ENCODE data around the gene TCHHL1.
"Not testable (repeated sequence)": the region's sequence is repeated elsewhere in the genome, so short reads cannot be mapped to it uniquely, and the experiment has no call there.

TCHHL1 gene

DNA sequence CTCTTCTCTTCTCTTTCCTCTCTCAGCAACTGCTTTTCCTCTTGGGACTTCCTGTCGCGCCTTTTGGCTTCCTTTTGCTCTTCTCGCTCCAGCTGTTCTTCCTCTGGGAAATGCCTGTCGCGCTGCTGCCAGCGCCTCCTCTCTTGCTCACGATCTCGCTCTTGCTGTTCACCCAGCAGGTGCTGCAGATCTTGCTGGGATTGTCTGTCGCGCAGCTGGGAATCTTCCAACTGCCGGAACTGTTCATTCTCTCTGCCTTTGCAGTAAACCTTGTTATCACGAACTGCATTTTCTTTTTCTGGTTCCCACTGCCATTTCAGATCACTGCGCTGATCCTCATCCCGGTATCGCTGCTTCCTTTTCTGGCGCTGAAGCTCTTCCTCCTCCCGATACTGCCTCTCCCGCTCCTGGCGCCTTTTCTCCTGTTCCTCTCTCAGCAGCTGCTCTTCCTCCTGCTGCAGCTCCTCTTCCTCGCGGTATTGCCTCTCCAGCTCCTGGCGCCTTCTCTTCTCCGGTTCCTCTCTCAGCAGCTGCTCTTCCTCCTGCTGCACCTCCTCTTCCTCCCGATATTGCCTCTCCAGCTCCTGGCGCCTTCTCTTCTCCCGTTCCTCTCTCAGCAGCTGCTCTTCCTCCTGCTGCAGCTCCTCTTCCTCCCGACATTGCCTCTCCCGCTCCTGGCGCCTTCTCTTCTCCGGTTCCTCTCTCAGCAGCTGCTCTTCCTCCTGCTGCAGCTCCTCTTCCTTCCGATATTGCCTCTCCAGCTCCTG lies 20.6 kb upstream of the TCHHL1 start:
- no peak for DNase-seq
- peaks cover 19% of the 10 kb centered on the region for H3K27me3 Mint-ChIP-seq
- H3K4me3 Mint-ChIP-seq = no peak overlapping the region
- peaks cover 3% of the 10 kb centered on the region for H3K36me3 Mint-ChIP-seq
- H3K27ac Mint-ChIP-seq = no peak overlapping the region
- CTCF ChIA-PET = interaction anchor here (0.6 to 6.4 kb wide), 5 partner anchors 32 to 349 kb away, joined by 3 to 46 read pairs (median 8); no protein-coding TSS in a partner anchor
- H3K9me3 Mint-ChIP-seq = peaks cover 7% of the 10 kb centered on the region
- H3K4me1 Mint-ChIP-seq = peaks cover 5% of the 10 kb centered on the region

DNA sequence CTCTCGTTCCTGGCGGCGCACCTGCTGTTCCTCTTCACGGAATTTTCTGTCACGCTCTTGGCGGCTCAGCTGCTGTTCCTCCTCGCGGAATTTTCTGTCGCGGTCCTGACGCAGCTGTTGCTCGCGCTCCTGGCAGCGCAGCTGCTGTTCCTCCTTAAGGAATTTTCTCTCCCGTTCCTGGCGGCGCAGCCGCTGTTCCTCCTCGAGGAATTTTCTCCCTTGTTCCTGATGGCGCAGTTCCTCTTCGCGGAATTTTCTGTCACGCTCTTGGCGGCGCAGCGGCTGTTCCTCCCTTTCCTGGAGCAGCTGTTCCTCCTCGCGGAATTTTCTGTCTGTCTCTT lies 20.0 kb upstream of the TCHHL1 start:
- no peak for DNase-seq
- H3K27me3 Mint-ChIP-seq = peaks cover 14% of the 10 kb centered on the region
- H3K4me3 Mint-ChIP-seq = no peak overlapping the region
- no peak overlapping the region for H3K27ac Mint-ChIP-seq
- CTCF ChIA-PET = interaction anchor here (0.6 to 6.4 kb wide), 3 partner anchors 33 to 80 kb away, joined by 3 to 46 read pairs (median 19); no protein-coding TSS in a partner anchor
- peaks cover 7% of the 10 kb centered on the region for H3K9me3 Mint-ChIP-seq
- peaks cover 3% of the 10 kb centered on the region for H3K36me3 Mint-ChIP-seq
- H3K4me1 Mint-ChIP-seq = peaks cover 5% of the 10 kb centered on the region

DNA sequence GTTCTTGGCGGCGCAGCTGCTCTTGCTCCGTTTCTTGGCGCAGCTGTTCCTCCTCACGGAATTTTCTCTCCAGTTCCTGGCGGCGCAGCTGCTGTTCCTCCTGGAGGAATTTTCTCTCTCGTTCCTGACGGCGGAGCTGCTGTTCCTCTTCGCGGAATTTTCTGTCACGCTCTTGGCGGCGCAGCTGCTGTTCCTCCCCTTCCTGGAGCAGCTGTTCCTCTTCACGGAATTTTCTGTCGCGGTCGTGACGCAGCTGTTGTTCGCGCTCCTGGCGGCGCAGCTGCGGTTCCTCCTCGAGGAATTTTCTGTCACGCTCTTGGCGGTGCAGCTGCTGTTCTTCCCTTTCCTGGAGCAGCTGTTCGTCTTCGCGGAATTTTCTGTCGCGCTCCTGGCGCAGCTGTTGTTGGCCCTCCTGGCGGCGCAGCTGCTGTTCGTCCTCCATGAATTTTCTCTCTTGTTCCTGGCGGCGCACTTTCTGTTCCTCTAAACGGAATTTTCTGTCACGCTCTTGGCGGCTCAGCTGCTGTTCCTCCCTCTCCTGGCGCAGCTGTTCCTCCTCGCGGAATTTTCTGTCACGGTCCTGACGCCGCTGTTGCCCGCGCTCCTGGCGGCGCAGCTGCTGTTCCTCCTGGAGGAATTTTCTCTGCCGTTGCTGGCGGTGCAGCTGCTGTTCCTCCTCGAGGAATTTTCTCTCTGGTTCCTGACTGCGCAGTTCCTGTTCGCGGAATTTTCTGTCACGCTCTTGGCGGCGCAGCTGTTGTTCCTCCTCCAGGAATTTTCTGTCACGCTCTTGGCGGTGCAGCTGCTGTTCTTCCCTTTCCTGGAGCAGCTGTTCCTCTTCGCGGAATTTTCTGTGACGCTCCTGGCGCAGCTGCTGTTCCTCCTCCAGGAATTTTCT lies 19.4 kb upstream of the TCHHL1 start:
- H3K27ac Mint-ChIP-seq = peak overlapping the region; percentile 70
- CTCF ChIA-PET = interaction anchor here (1.3 to 6.4 kb wide), 3 partner anchors 55 to 81 kb away, joined by 3 to 46 read pairs (median 19); no protein-coding TSS in a partner anchor
- H3K4me1 Mint-ChIP-seq = peaks cover 5% of the 10 kb centered on the region
- H3K4me3 Mint-ChIP-seq = peak overlapping the region; percentile 24
- no peak for DNase-seq
- peaks cover 3% of the 10 kb centered on the region for H3K36me3 Mint-ChIP-seq
- peaks cover 7% of the 10 kb centered on the region for H3K9me3 Mint-ChIP-seq
- H3K27me3 Mint-ChIP-seq = peaks cover 14% of the 10 kb centered on the region

DNA sequence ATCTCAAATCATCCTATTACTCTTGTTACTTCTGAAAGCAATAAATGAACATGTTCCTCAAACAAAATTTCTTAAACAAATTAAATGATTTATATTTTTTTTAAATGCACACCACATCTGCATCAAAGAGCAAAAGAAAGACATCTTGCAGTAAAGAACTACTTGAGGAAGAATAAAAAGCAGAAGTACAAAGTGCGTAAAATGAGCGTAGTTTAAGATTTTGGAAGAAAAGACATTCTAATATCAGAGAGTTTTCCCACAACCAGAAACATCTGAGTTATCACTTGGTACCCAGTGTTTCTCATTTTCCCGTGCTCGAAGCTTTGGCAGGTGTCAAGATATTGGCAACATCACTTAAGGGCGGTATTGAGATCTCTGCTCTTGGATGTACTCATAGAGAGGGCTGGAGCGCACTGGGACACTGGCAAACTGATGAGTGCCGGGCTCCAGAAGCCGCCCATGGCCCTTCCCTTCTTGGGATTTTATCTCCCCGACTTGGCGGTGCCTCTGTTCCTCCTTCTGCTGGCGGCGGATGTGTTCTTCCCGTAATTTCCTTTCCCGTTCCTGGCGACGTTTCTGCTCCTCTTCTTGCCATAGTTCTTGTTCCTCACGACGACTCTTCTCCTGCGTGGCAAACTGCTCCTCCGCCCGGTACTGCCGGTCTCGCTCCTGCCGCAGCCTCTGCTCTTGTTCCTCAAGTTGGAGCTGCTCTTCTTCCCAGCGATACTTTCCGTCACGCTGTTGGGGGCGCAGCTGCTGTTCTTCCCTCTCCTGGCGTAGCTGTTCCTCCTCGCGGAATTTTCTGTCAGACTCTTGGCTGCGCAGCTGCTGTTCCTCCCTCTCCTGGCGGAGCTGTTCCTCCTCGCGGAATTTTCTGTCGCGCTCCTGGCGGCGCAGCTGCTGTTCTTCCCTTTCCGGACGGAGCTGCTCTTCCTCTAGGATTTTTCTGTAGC lies 18.4 kb upstream of the TCHHL1 start:
- H3K4me3 Mint-ChIP-seq = no peak overlapping the region
- no peak for DNase-seq

DNA sequence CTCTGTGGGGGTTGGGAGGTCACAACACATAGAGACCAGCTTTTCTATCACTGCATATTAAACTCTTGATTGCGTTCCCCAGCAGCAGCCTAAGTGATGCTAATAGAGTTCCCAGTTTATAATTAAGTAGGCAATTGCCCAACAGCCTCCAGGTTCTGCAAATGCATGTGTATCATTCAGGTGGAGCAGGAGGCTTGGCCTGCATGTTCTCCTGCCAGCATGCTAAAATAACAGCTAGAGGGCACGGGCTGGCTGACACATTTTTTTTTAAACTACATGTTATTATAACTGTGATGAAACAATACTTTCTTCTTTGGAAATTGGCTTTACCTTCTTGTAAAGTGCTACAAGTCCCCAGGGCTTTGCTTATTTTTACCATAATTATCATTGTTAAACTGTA lies 16.0 kb upstream of the TCHHL1 start:
- Mint-ChIP-seq H3K9me3 (peaks cover 4% of the 10 kb centered on the region), H3K4me1 (peaks cover 5% of the 10 kb centered on the region), H3K36me3 (peaks cover 3% of the 10 kb centered on the region), H3K4me3 (no peak overlapping the region), H3K27me3 (peaks cover 34% of the 10 kb centered on the region), H3K27ac (no peak overlapping the region)
- CTCF ChIA-PET = interaction anchor here (1.0 kb wide), 1 partner anchor 52 kb away, joined by 7 read pairs; no protein-coding TSS in a partner anchor
- no peak for DNase-seq

More for the DNA sequence above, 18.4 kb upstream of the TCHHL1 start:
- Mint-ChIP-seq H3K9me3 (peaks cover 4% of the 10 kb centered on the region), H3K36me3 (peaks cover 3% of the 10 kb centered on the region), H3K27me3 (peaks cover 21% of the 10 kb centered on the region), H3K27ac (peak overlapping the region; percentile 70), H3K4me1 (peaks cover 5% of the 10 kb centered on the region)
- CTCF ChIA-PET = interaction anchor here (1.3 kb wide), 1 partner anchor 54 kb away, joined by 3 read pairs; no protein-coding TSS in a partner anchor

DNA sequence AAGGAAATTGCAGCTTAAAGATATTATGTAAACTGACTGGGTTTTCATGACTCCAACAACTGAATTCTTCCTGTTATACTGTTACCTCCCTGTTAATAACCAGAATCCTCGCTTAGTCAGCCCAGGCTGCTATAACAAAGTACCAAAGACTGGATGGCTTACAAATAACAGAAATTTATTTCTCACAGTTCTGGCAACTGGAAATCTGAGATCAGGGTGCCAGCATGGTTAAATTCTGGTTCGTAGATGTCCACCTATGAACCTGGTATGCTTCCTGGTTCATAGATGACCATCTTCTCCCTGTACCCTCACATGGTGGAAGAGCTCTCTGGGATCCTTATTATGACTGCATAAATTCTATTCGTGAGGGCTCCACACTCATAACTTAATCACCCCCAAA lies 8.1 kb upstream of the TCHHL1 start:
- no peak for DNase-seq
- H3K27ac Mint-ChIP-seq = no peak overlapping the region
- H3K4me1 Mint-ChIP-seq = no peaks in the 10 kb centered on the region
- CTCF ChIA-PET = no interaction called here
- H3K27me3 Mint-ChIP-seq = peaks cover 23% of the 10 kb centered on the region
- peaks cover 1% of the 10 kb centered on the region for H3K36me3 Mint-ChIP-seq
- no peak overlapping the region for H3K4me3 Mint-ChIP-seq
- peaks cover 2% of the 10 kb centered on the region for H3K9me3 Mint-ChIP-seq

DNA sequence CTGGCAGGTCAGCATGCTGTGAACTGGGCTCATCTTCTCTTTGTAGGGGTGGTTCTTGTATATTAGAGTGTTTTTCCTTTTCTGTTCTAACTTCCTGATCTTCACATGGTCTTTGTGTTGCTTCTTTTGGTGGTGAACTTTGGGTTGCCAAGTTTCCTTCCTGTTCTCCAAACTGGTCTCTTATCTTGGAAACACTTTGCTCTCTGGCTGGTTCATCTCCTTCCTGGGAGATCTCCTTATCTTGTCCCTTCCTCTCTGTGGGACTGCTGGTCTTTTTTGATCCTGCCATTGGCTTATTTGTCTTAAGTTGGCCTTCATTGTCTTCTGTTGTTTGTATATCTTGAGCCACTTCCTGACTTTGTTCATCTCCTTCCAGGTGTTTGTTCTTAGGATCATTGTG lies 2.1 kb downstream of the TCHHL1 start:
- no peak overlapping the region for H3K4me3 Mint-ChIP-seq
- H3K9me3 Mint-ChIP-seq = no peaks in the 10 kb centered on the region
- no peaks in the 10 kb centered on the region for H3K36me3 Mint-ChIP-seq
- H3K27me3 Mint-ChIP-seq = peaks cover 4% of the 10 kb centered on the region
- no peak overlapping the region for H3K27ac Mint-ChIP-seq
- DNase-seq = no peak
- no peaks in the 10 kb centered on the region for H3K4me1 Mint-ChIP-seq
- CTCF ChIA-PET = no interaction called here

DNA sequence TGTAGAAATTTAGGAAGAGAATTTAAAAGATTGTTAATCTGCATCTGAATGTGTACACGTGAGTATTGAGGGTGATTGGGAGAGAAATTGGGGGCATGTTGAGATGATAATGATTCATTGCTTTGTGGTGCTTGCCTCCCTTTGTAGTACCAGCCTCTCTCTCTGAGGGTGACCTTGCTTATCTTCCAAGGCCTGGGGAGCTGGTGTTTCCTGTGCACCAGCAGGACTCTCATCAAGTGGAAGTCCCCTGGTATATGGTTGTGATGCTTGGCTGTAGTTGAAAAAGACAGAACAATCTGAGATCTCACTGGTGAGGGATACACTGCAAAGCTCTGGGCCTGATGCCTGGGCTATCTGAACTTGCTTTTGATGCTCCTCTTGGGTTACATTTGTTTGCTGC lies 4.0 kb downstream of the TCHHL1 start:
- no peaks in the 10 kb centered on the region for H3K4me1 Mint-ChIP-seq
- DNase-seq = no peak

DNA sequence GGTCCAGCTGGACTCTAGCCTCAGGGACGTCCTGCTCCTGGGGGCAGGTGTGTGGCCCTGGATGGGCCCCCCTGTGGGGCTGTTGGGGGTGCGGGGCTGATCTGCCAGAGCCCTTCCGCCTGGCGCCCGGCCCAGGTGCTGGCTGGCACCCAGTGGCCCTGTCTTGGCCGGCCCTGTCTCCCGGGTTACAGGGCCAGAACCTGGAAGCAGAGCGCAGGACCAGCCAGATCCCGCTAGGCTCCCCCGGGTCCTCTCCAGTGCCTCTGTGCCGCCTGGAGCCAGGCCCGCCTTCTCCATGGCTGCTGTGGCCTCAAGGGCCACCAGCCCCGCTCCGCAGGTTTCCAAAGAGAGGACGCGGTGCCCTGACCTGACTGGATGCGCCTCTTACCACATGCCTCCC lies 7.8 kb downstream of the TCHHL1 start:
- H3K4me3 Mint-ChIP-seq, H3K27ac Mint-ChIP-seq, H3K9me3 Mint-ChIP-seq, H3K36me3 Mint-ChIP-seq, H3K4me1 Mint-ChIP-seq, DNase-seq: not testable (repeated sequence)
- peaks cover 11% of the 10 kb centered on the region for H3K27me3 Mint-ChIP-seq
- CTCF ChIA-PET = interaction anchor here (0.5 kb wide), 1 partner anchor 9 kb away, joined by 3 read pairs; no protein-coding TSS in a partner anchor

More for the DNA sequence above, 4.0 kb downstream of the TCHHL1 start:
- Mint-ChIP-seq H3K27me3 (peaks cover 15% of the 10 kb centered on the region), H3K9me3 (no peaks in the 10 kb centered on the region), H3K4me3 (no peak overlapping the region), H3K36me3 (no peaks in the 10 kb centered on the region), H3K27ac (no peak overlapping the region)
- CTCF ChIA-PET = no interaction called here

DNA sequence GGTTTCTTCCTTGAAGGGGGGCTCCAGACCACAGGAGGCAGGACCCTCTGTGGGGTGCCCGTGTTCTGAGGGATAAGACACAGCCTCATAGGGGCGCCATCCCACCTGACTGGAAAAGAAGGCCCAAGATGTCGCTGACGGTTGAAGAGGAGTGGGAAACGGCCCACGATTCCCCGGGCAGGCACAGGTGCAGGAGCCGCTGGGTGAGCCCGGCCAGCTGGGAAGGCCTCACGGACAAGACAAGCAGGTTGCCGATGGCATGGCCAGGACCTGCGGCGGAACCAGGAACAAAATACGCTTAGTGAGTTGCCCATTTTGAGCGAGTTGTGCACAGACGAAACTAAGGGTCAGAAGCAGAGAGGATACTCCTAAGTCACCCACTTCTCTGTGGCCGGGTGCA lies 8.4 kb downstream of the TCHHL1 start:
- H3K27ac Mint-ChIP-seq, CTCF ChIA-PET, DNase-seq, H3K4me3 Mint-ChIP-seq, H3K36me3 Mint-ChIP-seq, H3K4me1 Mint-ChIP-seq, H3K9me3 Mint-ChIP-seq: not testable (repeated sequence)
- H3K27me3 Mint-ChIP-seq = peaks cover 11% of the 10 kb centered on the region

DNA sequence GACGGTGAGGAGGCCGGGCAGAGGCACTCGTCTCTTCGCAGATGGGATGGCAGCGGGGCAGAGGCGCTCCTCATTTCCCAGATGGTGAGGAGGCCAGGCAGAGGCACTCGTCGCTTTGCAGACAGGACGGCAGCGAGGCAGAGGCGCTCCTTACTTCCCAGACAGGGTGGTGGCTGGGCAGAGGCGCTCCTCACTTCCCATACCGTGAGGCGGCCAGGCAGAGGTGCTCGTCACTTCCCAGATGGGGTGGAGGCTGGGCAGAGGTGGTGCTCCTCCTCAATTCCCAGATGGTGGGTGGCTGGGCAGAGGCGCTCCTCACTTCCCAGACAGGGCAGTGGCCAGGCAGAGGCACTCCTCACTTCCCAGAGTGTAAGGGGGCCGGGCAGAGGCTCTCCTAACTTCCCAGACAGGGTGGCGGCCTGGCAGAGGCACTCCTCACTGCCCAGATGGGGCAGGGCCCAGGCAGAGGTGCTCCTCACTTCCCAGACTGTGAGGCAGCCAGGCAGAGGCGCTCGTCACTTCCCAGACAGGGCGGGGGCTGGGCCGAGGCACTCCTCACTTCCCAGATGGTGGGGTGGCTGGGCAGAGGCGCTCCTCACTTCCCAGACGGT lies 9.9 kb downstream of the TCHHL1 start:
- Mint-ChIP-seq H3K36me3 (no peaks in the 10 kb centered on the region), H3K4me3 (no peak overlapping the region), H3K27me3 (peaks cover 11% of the 10 kb centered on the region), H3K27ac (no peak overlapping the region), H3K9me3 (no peaks in the 10 kb centered on the region), H3K4me1 (no peaks in the 10 kb centered on the region)
- CTCF ChIA-PET = no interaction called here
- DNase-seq = no peak

DNA sequence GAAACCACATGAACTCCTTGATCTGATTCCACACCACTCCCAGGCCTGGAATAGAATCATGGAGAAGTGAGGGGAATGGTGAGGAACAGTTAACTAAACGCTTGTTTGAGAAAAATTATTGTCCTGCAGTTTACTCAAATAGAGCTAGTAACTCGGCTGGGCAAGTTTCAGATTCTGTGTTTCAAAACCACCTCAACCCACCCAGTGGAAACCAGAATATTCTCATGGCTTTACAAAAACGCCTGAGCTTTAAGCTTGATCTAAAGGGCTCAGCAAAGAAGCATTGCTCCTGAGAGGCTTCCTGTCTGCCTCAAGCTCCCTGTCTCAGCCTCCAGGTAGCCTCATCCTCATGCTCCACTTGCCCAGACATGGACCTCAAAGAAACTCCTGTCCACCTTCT lies 16.6 kb downstream of the TCHHL1 start:
- H3K27me3 Mint-ChIP-seq = peaks cover 29% of the 10 kb centered on the region
- no peaks in the 10 kb centered on the region for H3K9me3 Mint-ChIP-seq
- CTCF ChIA-PET = interaction anchor here (1.2 kb wide), 1 partner anchor 115 kb away, joined by 3 read pairs; no protein-coding TSS in a partner anchor
- no peaks in the 10 kb centered on the region for H3K4me1 Mint-ChIP-seq
- H3K27ac Mint-ChIP-seq = no peak overlapping the region
- no peak for DNase-seq
- no peak overlapping the region for H3K4me3 Mint-ChIP-seq
- H3K36me3 Mint-ChIP-seq = no peaks in the 10 kb centered on the region

DNA sequence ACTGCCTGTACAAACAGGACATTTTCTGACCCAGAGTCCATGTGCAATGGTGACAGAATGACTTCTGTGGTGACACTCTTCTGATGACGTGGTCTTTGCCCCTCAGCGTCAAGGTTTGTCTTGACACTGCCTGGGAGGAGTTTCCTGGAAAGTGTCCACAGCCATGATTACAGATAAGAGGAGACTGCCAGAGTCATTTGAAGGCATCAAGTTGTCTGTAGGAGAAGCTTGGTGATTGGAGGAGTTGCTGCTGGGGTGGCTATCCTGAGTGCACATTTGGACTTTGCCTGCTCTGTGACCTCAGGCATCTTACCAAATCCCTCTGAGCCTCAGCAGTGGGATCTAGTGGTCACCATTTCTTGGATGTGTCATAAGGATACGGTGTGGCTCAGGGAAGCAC lies 17.7 kb downstream of the TCHHL1 start:
- Mint-ChIP-seq H3K4me3 (no peak overlapping the region), H3K4me1 (no peaks in the 10 kb centered on the region), H3K27ac (no peak overlapping the region), H3K27me3 (peaks cover 32% of the 10 kb centered on the region), H3K9me3 (no peaks in the 10 kb centered on the region), H3K36me3 (no peaks in the 10 kb centered on the region)
- CTCF ChIA-PET = no interaction called here
- DNase-seq = no peak

Data from activated naive CD4-positive, alpha-beta T cell treated with anti-CD3 and anti-CD28 coated beads, Interleukin-2, amount 10 ng/mL, durations not matched to agents 7 days and 5 days (primary cell).